ENCODE results near the gene PANK2.

DNA sequence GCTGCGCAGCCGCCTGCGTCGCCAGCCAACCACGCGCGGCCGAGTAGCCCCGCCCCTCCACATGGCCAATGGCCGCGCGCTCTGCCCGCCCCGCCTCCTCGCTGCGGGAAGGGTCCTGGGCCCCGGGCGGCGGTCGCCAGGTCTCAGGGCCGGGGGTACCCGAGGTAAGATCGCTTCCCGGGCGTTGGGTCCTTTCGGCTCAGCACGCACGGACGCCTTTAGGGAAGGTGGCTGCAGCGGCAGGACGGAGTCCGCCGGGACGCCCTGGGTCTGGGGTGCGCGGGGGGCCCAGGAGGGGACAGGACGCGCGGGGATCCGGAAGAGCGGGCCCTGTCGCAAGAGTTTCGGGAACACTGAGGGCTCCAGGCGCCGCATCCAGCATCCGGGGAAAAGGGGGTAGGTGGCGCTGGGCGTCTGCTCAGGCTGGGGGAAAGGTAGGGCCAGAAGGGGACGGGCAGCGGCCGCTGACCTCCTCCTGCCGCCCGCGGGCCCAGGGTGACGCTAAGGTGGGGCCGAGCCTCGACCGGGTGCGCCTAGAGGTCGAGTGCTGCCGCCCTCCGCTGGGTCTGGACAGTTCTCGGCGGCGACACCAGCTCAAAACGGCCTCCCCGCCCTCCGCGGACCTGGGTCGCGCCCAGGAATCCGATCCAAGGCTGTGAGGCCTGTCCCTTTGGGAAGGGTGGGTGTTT, 42.3 kb upstream of the PANK2 start, which contains the start of gene MAVS:
- TF ChIP-seq CBX5 (IDR thresholded peaks at IDR 0.05; ENCODE audit: low read depth, low read length) = no peak
- TF ChIP-seq TEAD4 (IDR thresholded peaks at IDR 0.05; ENCODE audit: low read depth, low read length) = no peak
- no peak for TF ChIP-seq RXRA (IDR thresholded peaks at IDR 0.05; ENCODE audit: insufficient read depth, low read depth, low read length)
